DLD1 (cell line): Measurements from ENCODE around the gene PAIP2.
"Not testable (repeated sequence)": the region's sequence is repeated elsewhere in the genome, so short reads cannot be mapped to it uniquely, and the experiment has no call there.

Experiments
- in situ Hi-C: cut with HindIII; loops from 2 replicates; pipeline ENCODE4 v1.10.0; 2017; ENCODE audit warnings: low sequenced_read_pairs

PAIP2 gene

GRCh38 chr5:139314276-139314675 is 27.4 kb upstream of the PAIP2 start:
- in situ Hi-C loops, result no loop called here

DNA sequence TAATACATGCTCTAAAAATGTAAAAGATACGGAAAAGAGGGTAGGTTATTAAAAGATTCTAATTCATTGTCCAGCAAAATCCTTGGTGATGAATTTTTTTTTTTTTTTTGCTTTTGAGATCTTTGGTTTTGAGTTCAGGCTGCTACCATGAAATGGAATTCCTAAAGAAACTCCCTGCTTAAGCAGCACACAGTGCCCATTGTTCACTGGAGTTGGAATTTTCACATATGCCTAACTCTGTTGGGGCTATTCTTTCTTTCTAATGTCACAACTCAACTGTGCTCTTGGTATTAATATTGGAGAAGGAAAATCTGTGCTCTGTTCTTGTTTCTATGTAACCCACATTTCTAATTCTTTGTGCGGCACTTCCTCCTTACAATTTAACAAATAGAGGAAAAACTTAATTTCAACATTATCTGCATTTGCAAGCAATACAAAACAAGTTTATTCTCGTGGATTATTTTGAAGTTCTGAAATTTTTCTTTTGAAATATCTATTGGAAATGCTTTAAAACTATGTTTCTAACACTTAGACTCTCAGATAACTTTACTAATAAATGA is 26.5 kb upstream of the PAIP2 start:
- in situ Hi-C loops, result no loop called here

DNA sequence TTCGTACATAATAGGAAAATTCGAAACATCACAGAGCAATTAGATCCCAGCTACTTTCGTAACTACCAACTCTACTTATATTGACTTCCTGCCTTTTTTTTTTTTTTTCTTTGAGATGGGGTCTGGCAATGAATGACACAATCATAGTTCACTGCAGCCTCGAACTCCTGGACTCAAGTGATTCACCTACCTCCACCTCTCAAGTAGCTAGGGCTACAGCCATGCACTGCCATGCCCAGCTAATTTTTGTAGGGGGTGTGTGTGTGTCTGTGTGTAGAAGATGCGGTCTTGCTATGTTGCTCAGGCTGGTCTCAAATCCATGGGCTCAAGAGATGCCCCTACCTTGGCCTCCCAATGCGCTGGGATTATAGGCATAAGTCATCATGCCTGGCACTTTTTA is 5.8 kb upstream of the PAIP2 start:
- in situ Hi-C loops, result no loop called here

GRCh38 chr5:139340051-139340450 is 1.6 kb upstream of the PAIP2 start:
- in situ Hi-C loops, result no loop called here

DNA sequence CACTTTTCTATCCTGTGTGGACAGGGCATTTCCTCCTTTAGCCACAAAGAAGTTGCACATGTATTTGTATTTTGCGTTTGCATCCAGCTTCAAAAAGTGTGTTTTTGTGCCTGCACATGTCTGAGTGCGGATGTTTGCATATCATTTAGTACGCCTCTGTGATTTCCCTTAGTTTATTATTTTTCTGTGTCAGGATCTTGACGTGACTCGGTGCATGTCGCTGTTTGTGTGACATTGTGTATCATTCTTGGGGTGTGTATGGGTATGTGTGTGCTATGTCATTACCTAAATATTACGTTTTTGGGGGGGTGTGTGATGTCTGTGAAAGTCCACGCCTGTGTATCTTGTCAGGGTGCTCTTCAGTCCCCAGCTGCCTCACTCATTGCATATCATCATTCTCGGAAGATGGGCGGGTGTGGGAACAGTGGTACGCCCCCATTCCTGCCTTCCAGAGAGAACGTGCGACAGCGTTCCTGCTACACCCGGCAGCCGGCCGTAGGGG is 416 bp upstream of the PAIP2 start:
- in situ Hi-C loops, result no loop called here

GRCh38 chr5:139342423-139342723 is 719 bp downstream of the PAIP2 start:
- in situ Hi-C loops, result no loop called here

DNA sequence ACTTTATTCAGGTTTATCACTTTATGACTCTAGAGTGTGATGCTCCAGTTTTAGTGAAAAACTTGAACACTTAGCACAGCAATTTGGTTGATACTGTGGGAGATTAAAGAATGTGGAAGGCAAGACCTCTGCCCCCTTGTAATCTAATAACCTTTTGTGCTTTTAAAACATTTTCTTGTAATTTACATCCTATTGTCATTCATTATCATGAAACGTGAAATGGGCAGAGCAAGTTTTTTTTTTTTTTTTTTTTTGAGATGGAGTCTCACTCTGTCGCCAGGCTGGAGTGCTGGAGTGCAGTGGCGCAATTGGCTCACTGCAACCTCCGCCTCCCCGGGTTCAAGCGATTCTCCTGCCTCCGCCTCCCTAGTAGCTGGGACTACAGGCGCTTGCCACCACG is 1.8 kb downstream of the PAIP2 start:
- in situ Hi-C loops, result no loop called here

GRCh38 chr5:139344177-139344576 is 2.5 kb downstream of the PAIP2 start:
- in situ Hi-C loops, result no loop called here

GRCh38 chr5:139345442-139345841 is 3.8 kb downstream of the PAIP2 start:
- in situ Hi-C loops, result not testable (repeated sequence)

DNA sequence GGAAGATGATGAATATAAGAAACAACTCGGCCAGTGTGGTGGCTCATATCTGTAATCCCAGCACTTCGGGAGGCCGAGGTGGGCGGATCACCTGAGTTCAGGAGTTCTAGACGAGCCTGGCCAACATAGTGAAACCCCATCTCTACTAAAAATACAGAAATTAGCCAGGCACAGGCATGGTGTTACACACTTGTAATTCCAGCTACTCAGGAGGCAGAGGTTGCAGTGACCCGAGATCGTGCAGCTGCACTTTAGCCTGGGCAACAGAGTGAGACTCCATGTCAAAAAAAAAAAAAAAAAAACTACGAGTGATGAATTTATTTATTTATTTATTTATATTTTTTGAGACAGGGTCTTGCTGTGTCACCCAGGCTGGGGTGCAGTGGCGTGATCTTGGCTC is 6.2 kb downstream of the PAIP2 start:
- in situ Hi-C loops, result not testable (repeated sequence)

- in situ Hi-C loops, result no loop called here
These were observed 12.5 kb downstream of the PAIP2 start for GRCh38 chr5:139354186-139354585.

GRCh38 chr5:139355900-139356299 is 14.2 kb downstream of the PAIP2 start:
- in situ Hi-C loops, result not testable (repeated sequence)

DNA sequence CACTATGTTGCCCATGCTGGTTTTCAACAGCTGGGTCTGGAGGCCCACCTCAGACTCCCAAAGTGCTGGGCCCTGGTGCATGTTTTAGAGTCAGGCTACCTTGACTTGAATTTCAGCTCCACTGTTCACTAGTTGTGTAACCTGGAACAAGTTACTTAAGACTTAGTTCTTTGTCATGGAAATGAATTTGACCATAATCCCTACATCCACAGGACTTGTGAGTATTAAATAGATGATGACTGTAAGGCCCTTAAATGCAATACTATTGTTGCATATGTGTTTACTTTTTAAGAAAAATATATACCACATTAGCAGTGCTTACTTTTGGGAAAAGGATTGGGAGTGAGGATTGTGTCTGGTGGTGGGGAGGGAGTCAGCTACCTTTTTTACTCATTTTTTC is 16.4 kb downstream of the PAIP2 start:
- in situ Hi-C loops, result no loop called here

GRCh38 chr5:139360384-139360783 is 18.7 kb downstream of the PAIP2 start:
- in situ Hi-C loops, result no loop called here

GRCh38 chr5:139361835-139362429 is 20.3 kb downstream of the PAIP2 start:
- in situ Hi-C loops, result no loop called here

GRCh38 chr5:139363937-139364336 is 22.3 kb downstream of the PAIP2 start:
- in situ Hi-C loops, result no loop called here

DNA sequence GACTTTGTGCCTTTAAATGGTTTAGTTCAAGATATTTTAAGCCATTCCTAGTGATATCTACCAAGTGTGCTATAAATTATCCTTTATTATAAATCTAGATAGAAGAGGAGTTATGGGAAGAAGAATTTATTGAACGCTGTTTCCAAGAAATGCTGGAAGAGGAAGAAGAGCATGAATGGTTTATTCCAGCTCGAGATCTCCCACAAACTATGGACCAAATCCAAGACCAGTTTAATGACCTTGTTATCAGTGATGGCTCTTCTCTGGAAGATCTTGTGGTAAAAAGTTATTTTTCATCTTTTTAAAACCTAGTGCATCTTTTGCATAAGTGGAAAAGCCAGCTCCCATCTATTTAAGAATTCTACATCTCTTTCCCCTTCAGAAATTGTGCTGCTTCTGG is 22.8 kb downstream of the PAIP2 start:
- in situ Hi-C loops, result no loop called here

DNA sequence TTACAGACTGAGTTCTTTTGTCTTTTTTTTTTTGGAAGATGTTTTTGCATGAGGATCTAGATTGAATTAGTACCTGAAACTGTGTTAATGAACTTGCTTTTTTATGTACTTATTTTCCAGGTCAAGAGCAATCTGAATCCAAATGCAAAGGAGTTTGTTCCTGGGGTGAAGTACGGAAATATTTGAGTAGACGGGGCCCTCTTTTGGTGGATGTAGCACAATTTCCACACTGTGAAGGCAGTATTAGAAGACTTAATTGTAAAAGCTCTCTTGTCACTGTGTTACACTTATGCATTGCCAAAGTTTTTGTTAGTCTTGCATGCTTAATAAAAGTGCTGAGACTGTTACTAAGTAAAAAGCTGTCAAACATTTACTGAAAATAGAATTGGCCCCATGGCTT is 27.0 kb downstream of the PAIP2 start:
- in situ Hi-C loops, result no loop called here

DNA sequence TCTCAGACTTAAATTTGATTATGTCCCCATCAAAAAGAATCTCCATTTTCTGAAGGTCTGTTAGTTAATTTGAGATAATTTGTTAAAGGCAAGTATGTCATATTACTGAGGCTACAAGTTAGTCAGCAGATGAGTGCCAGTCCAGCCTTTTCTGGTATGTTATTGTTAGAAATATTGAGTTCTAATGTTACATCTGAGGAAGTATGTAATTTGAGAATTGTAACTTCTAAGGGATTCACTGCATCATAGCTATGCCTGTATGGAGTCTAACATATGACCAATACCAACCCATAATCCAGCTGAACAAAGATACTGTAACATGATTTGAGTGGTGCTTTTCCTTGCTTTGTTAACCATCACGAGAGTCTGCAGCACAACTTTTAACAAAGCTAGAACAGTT is 27.5 kb downstream of the PAIP2 start:
- in situ Hi-C loops, result no loop called here

- in situ Hi-C loops, result no loop called here
These were observed 30.1 kb downstream of the PAIP2 start for GRCh38 chr5:139371482-139372435.

- in situ Hi-C loops, result no loop called here
These were observed 33.3 kb downstream of the PAIP2 start for GRCh38 chr5:139374909-139375308.

DNA sequence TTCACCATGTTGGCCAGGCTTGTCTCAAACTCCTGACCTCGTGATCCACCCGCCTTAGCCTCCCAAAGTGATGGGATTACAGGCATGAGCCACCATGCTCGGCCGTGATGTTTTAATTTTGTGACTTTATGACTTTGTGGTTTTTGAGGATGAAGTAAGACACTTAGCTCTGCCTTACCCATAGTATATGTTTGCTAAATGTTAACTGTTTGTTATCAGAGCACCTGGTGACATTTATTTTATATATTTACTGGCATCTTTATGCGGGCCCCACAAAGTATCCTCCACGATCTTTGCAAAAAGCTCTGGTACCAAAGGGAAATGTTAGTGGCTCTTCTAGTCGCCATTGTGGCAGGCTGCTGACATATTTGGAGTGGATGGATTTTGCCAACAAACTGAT is 34.7 kb downstream of the PAIP2 start:
- in situ Hi-C loops, result no loop called here
